ENCODE data around the gene ZMYND12. TPM values are rescaled to one million over a fixed set of nuclear protein-coding genes. Genes with fewer than 3 reads are reported as not detected.
"Not testable (repeated sequence)": the region's sequence is repeated elsewhere in the genome, so short reads cannot be mapped to it uniquely, and the experiment has no call there.

Gene ZMYND12, protein sequence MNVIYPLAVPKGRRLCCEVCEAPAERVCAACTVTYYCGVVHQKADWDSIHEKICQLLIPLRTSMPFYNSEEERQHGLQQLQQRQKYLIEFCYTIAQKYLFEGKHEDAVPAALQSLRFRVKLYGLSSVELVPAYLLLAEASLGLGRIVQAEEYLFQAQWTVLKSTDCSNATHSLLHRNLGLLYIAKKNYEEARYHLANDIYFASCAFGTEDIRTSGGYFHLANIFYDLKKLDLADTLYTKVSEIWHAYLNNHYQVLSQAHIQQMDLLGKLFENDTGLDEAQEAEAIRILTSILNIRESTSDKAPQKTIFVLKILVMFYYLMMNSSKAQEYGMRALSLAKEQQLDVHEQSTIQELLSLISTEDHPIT
- 1.3 TPM for total RNA-seq
- long read RNA-seq, partial matches to known transcripts = 0 of 2 reads
- long read RNA-seq, other reads (novel, unspliced or antisense) = 1 of 2 reads

GRCh38 chr1:42456010-42456753 lies at the start of gene ZMYND12, which contains the start of gene PPCS:
TSS of gene ZMYND12 (minus strand) at chr1:42456022. CDS start at chr1:42455997, 25 bp downstream.
TSS of gene PPCS (plus strand) at chr1:42456543. CDS start at chr1:42456566, 23 bp downstream.
- peak; percentile 94 for DNase-seq (ENCODE audit: low spot score)

DNA sequence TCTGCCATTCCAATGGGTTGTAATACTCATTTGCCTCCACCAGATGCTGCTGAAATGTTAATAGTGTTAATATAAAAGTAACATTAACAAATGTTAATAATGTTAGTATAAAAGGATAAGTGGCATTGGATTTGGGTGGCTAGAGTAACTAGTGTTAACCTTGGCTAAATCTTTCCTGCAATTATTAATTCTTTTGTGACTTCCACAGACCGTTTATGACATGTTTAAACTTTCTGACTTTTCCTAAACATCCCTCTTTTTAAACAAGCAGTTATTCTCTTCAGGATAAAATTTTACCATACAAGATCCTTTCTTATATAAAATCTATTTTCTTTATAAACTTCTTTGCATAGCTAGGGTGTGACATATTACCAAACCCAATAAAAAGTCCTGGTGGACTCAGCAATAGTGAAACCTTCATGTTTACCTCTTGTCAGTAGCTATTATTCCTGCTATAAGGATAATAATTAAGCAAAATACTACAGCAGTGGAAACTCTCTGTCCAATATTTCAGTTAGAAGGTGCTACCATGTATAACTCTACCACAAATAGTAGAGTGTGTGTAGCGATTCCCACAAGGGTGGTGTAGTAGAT lies 48.8 kb upstream of the ZMYND12 start:
- no peak for DNase-seq (ENCODE audit: low spot score)

- not testable (repeated sequence) for DNase-seq (ENCODE audit: low spot score)
Measured at GRCh38 chr1:42502031-42502430, 46.2 kb upstream of the ZMYND12 start.

DNA sequence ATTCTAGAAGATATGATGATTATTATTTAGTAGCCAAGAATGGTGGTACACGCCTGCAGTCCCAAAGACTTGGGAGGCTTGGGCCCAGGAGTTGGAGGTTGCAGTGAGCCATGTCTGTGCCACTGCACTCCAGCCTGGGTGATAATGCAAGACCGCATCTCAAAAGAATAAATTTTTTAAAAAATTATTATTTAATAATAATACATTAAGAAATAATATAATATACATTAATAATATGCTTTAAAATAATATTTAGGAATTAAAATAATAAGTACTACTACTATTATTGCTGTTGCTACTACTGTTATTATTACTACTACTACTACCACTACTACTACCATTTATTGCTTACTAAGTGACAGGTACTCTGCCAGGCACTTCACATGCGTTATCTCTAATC lies 34.4 kb upstream of the ZMYND12 start:
- no peak for DNase-seq (ENCODE audit: low spot score)

DNA sequence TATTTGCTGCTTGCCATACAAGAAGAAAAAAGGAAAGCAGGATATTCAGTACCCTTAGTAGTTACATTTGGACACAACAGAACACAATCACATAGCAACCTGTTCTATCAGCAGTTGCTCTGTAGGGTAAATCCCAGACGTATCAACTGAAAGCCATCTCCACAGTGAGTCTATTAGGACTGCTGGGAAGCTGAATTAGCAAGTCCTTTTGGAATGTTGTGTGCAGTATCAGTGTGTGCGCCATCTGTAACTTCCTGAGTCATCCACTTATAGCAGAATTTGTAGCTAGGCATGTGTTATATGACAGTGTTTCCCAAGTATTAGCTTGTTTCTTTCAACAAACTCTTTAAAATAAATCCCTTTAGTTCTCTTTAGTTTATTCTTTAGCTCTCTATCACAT lies 28.6 kb upstream of the ZMYND12 start:
- no peak for DNase-seq (ENCODE audit: low spot score)

GRCh38 chr1:42482635-42483153 lies 26.9 kb upstream of the ZMYND12 start:
- no peak for DNase-seq (ENCODE audit: low spot score)

- no peak for DNase-seq (ENCODE audit: low spot score)
Measured at GRCh38 chr1:42480921-42481320, 25.1 kb upstream of the ZMYND12 start.

- DNase-seq (ENCODE audit: low spot score) = no peak
Measured at GRCh38 chr1:42479621-42480020, 23.8 kb upstream of the ZMYND12 start.

DNA sequence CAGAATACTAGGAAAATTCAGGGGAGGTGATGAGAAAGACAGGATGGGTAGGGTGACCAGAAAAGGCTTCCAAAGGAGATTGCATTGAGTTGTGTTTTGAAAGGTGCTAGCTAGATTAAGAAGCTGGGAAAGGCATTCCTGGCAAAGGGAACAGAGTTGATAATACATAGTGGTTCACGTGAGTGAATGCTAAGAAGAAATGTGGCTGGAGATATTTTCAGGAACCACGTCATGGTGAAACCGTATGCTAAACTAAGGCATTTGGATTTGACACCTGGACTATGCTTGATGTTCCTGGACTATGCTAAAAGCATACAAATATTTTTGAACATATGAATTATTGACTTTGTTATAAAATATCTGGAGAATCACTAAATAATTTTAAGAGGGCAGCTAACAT lies 22.0 kb upstream of the ZMYND12 start:
- DNase-seq (ENCODE audit: low spot score) = no peak

DNA sequence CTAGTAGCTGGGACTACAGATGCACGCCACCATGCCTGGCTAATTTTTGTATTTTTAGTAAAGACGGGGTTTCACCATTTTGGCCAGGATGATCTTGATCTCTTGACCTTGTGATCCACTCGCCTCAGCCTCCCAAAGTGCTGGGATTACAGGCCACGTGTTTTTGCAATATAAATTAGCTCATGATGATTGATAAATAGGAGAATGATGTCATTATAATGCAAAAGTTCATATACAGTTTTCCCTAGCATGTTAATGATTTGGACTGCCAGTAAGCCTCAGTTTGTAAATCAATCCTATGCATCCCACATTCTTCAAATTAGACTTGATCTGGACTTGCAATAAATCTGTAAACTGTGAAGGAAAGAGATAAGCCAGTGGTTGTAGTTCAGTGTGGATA lies 21.5 kb upstream of the ZMYND12 start:
- not testable (repeated sequence) for DNase-seq (ENCODE audit: low spot score)

DNA sequence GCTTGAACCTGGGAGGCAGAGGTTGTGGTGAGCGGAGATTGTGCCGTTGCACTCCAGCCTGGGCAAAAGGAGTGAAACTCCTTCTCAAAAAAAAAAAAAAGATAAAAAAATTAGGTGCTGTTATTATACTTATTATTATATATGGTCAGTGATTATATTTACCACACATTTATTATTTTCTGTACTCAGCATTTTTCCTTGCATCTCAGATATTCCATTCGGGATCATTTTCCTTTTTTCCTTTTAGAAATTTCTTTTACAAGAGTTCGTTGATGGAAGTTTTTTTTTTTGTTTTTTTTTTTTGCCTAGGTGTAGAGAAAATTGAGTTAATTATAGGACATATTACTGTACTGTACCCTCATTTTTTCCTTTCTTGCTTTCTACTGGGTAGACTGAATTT lies 20.8 kb upstream of the ZMYND12 start:
- no peak for DNase-seq (ENCODE audit: low spot score)

GRCh38 chr1:42469727-42470126 lies 13.9 kb upstream of the ZMYND12 start:
- DNase-seq (ENCODE audit: low spot score) = no peak

- no peak for DNase-seq (ENCODE audit: low spot score)
Measured at GRCh38 chr1:42466030-42466429, 10.2 kb upstream of the ZMYND12 start.

- DNase-seq (ENCODE audit: low spot score) = no peak
Measured at GRCh38 chr1:42463921-42464320, 8.1 kb upstream of the ZMYND12 start.

DNA sequence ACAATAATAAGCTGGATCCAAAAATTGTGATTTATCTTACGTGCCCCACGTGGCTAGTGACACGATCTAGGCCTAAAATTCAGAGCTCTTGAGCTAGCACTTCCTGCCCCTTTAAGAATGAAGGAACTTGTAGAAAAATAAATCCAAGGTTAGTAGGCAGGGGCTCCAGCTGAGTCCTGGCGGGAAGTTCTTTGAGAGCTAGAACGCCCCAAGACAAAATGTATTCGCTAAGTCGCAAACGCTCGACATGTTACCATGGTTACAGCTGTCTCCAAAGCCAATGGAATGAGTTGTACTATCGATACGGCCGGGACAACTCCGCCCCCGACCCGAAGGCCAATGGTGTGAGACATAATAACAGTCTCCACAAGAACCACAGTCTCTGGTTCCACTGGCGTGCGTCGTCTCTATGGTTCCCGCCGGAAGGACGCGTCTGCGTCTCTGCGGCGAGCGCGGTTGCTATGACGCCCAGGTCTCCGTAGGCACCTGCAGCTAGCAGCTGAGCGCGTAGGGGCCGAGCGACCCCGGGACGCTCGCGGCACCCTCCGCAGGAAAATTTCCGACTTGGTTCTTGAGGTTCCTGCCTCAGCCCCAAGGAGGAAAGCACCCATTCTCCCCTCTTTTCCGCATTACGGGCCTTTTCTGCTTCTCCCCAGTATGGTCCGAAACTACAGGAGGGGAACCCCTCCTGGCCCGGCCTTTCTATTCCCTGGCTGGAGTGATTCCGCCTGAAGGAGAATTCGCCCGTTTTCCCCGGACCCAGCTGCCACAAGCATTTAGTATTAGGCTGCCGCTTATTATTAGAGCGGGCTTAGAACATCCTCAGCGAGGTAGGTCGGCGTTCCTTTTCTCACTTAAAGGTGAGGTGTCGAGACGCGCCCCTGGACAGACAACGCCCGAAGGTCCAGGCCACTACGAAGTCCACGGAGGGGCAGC lies 7.3 kb upstream of the ZMYND12 start, which contains the start of gene CCDC30:
Gene CCDC30, plus strand, starts transcription at position 459 of the 936 bp plus-strand sequence. CDS start 17,266 bp downstream, outside the sequence.
- peak; percentile 95 for DNase-seq (ENCODE audit: low spot score)

DNA sequence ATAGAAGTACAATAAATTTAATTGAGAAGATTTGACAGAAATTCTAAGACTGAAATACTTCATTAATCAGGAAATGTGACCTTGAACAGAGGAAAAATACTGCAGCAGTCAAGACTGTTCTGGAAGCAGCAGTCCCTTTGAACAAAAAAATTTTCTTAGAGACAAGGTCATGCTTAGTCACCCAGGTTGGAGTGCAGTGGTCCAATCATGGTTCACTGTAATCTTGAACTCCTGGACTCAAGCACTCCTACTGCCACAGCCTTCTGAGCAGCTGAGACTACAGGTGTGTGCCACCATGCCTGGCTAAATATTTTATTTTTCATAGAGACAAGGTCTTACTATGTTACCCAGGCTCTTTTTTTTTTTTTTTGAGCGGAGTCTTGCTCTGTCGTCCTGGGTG lies 5.4 kb upstream of the ZMYND12 start:
- DNase-seq (ENCODE audit: low spot score) = no peak

DNA sequence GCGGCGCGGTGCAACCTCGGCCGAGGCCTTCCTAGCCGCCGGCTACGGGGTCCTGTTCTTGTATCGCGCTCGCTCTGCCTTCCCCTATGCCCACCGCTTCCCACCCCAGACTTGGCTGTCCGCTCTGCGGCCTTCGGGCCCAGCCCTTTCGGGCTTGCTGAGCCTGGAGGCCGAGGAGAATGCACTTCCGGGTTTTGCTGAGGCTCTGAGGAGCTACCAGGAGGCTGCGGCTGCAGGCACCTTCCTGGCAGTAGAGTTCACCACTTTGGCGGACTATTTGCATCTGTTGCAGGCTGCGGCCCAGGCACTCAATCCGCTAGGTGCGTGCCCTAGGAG lies 900 bp upstream of the ZMYND12 start:
- DNase-seq (ENCODE audit: low spot score) = no peak

DNA sequence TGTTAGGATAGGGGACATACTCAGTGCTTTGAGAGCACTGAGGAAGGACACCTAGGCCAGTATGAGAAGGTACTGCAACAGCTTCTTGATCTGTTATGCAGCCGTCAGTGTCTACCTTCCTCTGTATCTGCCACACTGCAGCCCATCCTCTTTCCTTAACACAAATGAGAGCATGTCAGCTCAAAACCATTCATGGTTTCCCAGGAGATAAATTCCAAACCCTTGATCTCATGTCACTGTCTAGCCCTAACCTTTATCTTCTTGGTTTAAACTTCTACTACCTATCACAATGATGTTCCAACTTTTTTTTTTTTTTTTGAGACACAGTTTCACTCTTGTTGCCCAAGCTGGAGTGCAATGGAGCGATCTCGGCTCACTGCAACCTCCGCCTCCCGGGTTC lies 1.4 kb downstream of the ZMYND12 start:
- no peak for DNase-seq (ENCODE audit: low spot score)

DNA sequence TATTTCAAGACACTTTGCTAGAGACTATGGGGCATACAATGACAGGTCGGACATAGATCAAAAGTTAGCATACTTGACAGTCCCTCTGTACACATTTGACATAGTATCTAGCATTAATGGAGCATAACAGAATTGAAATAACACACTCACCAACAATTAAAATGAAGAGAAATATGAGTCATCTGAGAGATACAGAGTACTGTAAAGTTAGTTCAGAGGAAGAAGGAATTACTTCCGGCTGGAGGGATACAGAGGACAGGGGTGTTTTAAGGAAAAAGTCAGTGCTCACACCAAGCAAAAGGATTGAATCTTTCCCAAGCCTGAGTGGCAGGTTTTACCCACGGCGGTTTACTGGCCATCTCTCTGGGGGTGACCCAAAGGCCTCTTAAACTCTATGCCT lies 2.4 kb downstream of the ZMYND12 start:
- no peak for DNase-seq (ENCODE audit: low spot score)

DNA sequence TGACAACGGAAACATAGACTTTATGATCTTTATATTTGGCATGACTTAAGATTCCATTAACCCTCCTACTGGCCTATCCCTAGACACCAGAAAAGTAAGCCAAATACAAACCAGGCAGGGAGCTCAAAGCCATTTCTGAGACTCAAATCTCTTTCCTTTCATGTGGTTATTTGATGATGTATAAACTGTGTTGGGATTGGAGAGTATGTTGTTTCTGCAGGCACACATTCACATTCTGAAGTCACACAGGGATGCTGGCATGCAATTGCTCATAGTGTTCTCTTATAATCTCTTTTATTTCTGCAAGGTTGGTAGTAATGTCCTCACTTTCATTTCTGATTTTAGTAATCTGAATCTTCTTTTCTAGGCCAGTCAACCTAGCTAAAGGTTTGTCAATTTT lies 5.8 kb downstream of the ZMYND12 start:
- no peak for DNase-seq (ENCODE audit: low spot score)

DNA sequence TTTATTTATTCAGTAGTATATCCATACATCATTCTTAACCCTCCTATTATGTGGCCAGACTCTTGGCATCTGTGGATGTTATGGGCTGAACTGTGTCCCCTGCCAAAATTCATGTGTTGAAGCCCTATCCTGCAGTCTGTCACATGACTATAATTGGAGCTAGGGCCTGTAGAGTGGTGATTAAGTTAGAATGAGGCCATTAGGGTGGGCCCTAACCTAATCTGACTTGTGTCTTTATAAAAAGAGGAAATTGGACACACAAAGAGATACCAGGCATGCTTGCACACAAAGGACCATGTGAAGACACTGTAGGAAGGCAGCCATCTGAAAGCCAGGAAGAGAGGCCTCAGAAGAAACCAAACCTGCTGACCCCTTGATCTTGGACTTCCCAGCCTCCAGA lies 6.6 kb downstream of the ZMYND12 start:
- no peak for DNase-seq (ENCODE audit: low spot score)
